GM19099 (cell line): ENCODE data around the gene FRK.

Experiments used
- POLR2A ChIP-seq: IDR thresholded peaks from 3 replicates; pipeline ENCODE4 v1.6.1; 2011; ENCODE audit warnings: low read depth; ENCODE audit not compliant: insufficient read length; ENCODE audit errors: extremely low read depth

FRK gene

GRCh38 chr6:116051244-116051643 is 9.4 kb downstream of the FRK start:
- TF ChIP-seq POLR2A, result no peak

DNA sequence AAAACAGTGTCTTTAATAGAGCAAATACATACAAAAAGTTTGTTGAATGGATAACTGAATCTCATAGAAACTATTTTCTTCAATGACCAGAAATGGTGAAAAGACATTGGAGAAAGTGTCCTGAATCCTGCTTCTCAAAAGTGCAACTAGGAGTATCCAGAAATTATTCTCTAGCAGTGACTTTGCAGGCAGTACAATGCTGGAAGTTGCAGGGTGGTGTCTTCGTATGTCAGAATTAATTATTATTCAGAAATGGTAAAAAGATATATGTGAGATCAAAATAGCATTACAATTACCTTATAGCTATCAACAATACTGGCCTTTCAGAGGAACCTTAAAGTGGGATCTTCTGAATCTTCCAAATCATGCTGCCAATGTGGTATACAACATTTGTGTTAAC is 10.0 kb downstream of the FRK start:
- TF ChIP-seq POLR2A, result no peak

DNA sequence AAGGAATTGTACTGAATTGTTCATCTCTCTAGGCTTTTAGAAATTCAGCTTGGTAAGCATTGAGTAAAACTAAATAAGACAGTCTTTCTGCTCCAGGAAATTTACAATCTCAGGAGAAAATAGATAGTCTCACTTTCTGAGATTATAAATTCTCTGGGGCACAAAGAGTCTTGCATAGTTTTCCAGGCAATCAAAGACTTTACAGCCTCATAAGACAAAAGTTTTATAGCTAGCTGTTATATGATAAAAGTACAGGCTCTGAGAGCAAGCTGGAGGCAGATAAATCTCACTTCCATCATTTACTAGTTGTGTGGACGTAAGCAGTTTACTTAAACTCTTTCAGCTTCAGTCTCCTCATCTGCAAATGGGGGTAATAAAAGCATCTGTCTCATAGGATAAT is 11.4 kb downstream of the FRK start:
- TF ChIP-seq POLR2A, result no peak

DNA sequence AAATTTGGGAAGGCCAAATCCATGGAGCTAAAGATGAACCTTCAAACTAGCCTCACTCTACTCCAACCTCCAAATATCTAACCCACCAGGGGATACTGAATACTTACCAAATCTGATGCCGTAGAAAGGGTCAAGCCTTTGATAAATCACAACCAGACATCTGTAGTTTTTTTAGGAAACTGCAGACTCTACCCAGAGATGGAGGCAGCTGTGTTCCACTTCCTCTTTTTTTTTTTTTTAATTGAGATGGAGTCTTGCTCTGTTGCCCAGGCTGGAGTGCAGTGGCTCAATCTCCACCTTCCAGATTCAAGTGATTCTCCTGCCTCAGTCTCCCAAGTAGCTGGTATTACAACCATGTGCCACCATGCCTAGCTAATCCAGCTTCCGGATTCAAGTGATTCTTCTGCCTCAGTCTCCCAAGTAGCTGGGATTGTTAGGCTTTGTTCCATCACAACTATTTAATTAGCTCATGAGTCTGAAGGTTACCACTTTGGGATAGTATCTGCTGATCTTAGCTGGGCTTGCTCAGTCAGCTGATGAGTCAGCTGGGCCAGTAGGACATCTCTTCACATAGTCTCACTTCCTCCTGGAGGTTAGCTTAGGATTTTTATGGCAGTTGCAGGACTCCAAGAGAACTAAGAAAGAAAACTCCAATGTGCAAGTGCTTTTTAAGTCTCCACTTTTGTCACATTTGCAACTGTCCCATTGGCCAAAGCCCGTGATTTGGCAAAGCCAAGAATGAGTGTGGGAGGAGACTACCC is 13.3 kb downstream of the FRK start:
- TF ChIP-seq POLR2A, result no peak

DNA sequence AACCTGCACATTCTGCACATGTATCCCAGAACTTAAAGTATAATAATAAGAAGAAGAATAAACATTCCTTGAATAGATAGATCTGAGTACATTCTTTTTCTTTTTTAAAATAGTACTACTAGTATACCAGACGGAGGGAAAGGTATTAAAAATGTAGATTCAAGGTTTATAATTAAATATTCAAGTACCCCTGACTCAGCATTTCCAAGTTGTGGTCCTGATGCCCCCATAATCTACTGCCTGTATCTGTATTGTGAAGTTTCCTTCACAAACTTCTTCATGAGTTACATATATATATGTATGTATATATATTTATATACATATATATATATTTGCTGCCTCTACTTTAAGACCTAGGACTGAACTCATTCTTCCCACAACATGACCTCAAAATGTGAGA is 14.0 kb downstream of the FRK start:
- TF ChIP-seq POLR2A, result no peak

- TF ChIP-seq POLR2A, result no peak
Measured at GRCh38 chr6:116041934-116042333, 18.8 kb downstream of the FRK start.

DNA sequence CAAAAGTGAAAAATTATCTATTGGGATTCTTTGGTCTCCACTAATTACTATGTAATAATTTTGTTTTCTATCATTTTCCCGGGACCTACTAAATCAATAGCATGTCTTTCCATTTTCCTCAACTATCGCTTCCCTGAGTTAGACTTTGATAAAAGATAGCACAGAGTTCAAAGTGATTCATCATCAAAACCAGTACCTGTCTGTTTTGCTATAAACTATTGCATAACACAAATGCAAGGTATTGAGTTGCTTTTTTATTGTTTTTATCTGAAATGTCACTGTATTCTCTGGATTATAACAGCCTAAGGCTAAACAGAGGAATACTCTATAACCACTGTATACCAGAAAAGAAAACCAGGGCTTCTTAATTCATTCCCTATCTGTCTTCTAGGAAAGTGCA is 19.7 kb downstream of the FRK start:
- no peak for TF ChIP-seq POLR2A

GRCh38 chr6:116036885-116037284 is 23.8 kb downstream of the FRK start:
- no peak for TF ChIP-seq POLR2A

GRCh38 chr6:116036075-116036773 is 24.5 kb downstream of the FRK start:
- no peak for TF ChIP-seq POLR2A

GRCh38 chr6:116035616-116036015 is 25.1 kb downstream of the FRK start:
- TF ChIP-seq POLR2A, result no peak

DNA sequence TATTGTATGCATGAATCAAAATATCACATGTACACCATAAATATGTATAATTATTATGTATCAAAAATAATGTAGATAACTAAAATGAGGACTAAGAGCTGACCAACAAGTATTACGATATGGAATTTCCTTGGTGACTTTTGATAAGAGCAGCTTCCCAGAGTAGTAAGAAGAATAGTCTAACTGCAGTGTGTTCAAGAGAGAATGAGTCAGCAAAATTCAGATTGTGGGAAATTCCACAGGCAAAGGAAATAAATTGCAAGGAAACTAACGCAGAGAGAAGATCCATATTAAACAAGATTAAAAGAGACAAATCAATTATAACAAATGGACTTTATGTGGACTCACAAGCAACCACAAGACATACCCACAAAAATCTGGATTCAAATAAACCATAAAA is 26.4 kb downstream of the FRK start:
- no peak for TF ChIP-seq POLR2A

GRCh38 chr6:116033687-116034303 is 26.9 kb downstream of the FRK start:
- TF ChIP-seq POLR2A, result no peak

DNA sequence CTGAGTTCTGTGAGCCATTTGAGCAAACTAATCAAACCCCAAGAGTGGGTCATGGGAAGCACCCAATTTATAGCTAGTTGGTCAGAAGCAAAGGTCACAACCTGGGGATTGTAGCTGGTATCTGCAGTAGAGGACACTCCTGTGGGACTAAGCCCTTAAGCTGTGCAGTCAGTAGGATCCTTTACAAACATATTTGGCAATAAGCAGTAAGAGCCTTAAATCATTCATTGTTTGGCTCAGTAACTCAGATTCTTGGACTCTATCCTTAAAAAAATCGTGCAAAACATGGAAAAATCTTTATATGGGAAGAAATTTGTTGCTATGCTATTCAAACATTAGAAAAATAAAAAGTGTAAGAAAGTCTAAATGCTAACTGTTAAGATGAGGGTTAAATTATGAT is 29.9 kb downstream of the FRK start:
- TF ChIP-seq POLR2A, result no peak

DNA sequence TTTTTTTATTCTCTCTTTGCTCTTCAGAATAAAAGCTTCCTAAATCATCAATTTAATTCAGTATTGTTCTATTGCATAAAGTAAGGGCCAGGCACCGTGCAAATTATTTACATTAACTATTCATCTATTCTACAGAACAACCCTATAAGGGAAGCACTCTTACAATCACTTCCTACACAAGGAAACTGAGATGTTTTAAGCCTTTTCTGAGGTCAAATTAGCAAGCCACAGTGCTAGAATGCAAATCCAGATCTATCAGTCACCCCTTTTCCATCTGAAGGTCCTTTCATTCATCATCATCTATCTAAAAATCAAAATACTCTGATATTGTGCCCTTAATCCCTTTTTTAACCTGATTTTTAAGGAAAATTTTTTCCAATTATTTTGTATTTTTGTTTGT is 31.2 kb downstream of the FRK start:
- no peak for TF ChIP-seq POLR2A

GRCh38 chr6:116028233-116028632 is 32.5 kb downstream of the FRK start:
- TF ChIP-seq POLR2A, result no peak

- no peak for TF ChIP-seq POLR2A
Measured at GRCh38 chr6:116027801-116028200, 32.9 kb downstream of the FRK start.

DNA sequence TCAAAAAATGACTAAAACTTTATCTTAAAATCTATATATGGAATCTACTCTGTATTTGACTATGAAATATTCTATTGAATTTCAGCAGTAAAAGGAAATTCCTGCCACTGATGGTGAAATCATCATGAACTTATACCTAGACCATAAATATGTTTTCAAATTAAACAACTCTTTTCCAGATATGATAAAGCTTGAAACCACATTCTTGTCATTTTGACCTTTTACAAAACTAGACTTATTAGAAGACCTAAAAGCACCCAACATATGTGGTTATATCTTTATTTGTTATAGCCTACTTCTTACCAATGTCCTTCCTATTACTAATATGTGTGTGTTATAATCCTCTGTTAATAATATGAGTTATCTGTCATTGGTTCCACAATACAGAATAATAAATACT is 35.3 kb downstream of the FRK start:
- TF ChIP-seq POLR2A, result no peak

DNA sequence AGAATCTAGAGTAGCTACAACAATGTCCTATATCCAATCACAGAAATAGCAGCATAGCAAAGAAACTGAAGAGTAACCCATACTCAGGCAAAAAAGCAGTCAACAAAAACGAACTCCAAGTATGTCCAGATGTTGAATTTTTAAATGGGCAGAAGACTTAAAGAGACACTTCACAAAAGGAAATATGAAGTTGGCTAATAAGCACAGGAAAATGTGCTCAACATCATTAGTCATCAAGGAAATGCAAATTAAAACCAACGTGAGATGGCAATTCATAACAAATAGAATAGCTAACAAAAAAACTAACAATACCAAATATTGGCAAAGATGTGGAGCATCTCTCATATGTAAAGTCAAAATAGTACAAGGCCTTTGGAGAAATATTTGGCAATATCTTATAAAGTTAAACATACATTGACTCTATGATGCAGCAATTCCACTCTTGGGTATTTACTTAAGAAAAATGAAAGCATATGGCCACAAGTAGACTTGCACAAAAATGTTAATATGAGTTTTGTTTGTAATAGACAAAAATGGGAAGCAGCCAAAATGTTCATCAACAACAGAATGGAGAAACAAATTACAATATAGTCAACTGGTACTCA is 37.7 kb downstream of the FRK start:
- no peak for TF ChIP-seq POLR2A
